NCI-H1092 treated with DMSO at 0.1 percent for 48 hours (cell line): ENCODE results near the gene CFI.
A peak's percentile ranks its signal among the peaks of the same experiment; 100 is the strongest.

Experiments
- DNase-seq: peaks from one replicate; lab custom pipeline; 2025; lab: John Stamatoyannopoulos, UW

Gene CFI

DNA sequence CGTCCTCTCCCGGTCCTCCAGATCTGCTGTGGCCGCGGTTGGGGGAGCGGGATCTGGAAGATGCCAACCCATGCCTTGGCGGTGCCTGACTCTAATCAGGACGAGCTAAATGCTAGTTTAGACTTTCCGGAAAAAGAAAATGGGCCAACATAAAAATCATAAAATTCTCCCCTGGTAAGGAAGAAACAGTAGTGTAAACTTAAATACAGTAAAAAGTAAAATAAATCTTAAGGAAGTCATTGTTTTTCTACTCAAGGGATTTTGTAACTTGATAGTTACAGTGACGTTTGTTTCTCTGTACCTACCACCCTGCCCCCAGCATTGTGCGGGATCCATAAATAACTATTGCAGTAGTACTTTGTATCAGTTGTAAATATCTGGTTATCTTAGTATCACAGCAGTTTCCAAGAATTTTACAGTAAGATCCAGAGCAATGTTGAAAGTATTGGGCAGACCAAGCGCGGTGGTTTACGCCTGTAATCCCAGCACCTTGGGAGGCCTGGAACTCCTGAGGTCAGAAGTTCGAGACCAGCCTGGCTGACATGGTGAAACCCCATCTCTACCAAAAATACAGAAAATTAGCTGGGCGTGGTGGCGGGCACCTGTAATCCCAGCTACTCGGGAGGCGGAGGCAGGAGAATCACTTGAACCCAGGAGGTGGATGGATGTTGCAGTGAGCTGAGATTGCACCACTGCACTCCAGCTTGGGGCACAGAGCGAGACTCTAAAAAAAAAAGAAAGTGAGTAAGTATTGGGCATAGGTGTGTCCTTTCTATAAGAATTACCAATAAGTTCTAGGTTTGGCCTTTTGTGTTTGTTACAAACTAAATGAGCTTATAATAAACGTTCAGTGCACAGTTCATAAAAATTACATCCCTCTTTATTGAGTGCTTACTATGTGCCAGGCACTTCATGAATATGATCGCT is 70.9 kb downstream of the CFI start:
- no peak for DNase-seq

DNA sequence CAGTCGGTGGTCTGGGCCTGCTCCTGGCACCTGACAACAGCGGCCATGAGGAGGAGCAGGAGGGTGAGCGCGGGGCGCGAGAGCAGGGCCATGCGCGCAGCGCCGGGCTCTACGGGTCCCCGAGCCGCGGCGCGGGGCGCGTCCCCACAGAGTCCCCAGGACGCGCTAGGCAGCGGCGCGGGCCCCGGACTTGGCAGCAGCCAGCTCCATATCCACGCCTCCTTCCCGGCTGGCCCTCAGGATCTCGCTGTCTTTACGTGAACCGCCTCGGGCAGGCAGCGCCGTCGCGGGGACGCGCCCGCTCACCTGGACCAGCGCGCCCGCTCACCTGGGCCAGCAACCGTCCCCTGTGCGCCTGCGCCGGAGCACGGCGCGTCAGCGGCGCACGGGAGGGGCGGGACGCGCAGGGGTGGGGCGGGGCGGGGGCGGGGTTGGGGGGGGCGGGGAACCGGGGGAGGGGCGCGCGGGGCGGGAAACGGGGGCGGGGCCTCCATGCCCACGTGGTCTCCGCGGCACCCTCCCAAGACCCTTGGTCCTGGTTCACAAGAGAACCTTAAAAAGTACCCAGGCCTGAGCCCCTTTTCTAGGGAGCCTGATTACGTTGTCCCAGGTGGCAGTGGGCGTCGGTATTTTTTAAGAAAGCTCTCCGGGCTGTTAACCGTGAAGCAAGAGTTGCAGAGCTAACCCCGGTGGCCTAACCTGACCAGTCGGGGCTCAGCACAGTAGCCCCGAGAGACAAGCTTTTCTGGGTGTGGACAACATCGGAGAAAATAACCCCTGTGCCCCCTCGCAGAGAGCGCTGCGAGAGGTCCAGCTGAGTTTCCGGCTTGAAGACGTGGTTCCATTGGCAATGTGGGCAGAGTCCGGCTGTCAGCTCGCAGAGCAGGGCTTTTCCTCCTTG is 71.8 kb downstream of the CFI start, which contains the start of gene PLA2G12A:
TSS of gene PLA2G12A (minus strand) at position 353 of the 901 bp plus-strand sequence. CDS start at position 92, 261 bp downstream.
- DNase-seq: peak; percentile 81

DNA sequence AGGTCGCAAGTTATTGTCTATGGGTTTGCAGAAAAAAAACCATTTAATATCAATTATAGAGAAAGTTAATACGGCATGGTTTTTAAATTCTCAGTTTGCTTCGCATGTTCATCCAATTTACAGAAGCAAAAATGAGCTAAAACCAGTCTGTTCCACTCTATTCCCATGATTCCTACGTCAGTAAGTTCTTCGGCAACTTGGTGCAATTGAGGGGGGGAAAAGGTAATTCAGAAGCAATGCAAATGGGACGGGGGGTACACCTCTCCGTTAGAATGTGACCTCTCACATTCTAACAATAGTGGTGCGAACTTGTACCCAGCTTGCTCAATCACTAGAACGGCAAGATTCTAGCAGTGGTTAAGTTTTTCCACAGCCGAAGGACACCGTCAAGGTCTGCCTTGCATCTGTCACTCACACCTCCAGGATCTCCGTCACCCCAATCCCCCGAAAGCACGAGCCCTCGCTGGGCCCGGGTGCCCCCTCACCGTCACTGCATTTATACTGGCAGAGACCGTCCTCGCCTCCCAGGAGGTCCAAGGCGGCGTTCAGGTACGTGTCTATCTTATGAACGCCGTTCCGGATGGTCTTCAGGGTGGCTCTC is 72.6 kb downstream of the CFI start:
- DNase-seq: no peak

DNA sequence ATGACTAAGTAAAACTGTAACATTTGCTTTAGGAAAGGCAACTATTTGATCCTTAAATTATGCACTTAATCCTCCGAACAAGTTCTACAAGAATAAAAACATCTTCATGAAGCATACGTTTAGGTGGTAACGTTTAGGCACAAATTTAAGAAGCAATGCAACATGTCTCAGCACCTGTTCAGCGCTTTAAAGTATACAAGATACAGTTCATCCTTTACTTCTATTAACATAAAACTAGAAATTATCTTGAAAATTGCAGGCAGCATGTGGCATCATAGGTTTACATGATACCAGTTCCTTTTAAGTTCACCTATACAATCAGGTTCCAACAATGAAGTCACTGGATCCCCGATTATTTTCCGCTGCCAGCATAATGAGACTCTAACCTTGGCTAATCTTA is 73.4 kb downstream of the CFI start:
- no peak for DNase-seq

- DNase-seq: no peak
Measured at GRCh38 chr4:109723110-109723509, 78.7 kb downstream of the CFI start.

GRCh38 chr4:109722357-109722756 is 79.4 kb downstream of the CFI start:
- no peak for DNase-seq

GRCh38 chr4:109721033-109721432 is 80.8 kb downstream of the CFI start:
- DNase-seq: no peak

DNA sequence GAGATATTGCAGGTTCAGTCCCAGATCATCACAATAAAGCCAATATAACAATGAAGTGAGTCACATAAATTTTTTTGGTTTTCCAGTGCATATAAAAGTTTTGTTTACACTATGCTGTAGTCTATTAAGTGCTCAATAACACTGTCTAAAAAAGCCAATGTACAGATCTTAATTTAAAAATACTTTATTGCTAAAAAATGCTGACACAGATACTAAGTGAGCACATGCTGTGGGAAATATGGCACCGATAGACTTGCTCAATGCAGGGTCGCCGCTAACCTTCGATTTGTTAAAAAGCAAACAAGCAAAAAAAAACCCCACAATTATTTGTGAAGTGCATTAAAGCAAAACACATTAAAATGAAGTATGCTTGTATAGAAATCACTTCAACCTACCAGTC is 82.2 kb downstream of the CFI start:
- DNase-seq: no peak

DNA sequence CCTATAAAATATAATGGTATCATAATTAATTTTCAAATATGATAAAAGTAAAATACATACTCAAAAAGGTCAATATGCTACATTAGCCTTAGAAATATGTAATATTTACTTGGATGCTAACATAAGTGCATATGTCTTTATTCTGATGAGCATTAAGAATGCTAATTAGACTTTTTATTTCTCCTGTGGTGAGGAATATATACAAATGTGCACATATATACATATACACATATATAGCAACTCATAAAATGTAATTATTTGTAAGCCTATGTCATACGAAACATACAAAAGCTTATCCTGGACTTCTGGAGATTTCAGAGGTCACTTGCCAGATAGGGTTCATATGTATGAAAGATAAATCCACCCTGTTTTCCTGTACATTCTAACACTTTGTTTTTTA is 83.0 kb downstream of the CFI start:
- no peak for DNase-seq

- no peak for DNase-seq
Measured at GRCh38 chr4:109713500-109713899, 88.3 kb downstream of the CFI start.

DNA sequence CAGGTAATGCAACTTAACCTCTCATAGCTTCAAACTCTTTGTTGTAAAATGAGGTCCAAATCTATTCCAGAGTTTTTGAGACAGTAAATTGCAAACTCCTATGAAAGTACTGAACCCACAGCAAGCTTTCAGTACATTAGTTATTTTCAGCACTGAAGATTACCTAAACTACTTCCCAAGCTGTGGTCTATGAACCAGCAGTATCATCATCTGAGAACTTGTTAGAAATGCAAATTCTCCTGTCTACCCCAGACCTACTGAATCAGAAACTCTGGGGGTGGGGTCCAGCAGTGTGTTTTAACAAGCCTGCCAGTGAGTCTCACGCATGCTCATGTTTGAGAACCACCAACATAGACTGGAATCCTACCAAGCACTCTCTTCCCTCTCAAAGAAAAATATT is 92.8 kb downstream of the CFI start:
- no peak for DNase-seq

DNA sequence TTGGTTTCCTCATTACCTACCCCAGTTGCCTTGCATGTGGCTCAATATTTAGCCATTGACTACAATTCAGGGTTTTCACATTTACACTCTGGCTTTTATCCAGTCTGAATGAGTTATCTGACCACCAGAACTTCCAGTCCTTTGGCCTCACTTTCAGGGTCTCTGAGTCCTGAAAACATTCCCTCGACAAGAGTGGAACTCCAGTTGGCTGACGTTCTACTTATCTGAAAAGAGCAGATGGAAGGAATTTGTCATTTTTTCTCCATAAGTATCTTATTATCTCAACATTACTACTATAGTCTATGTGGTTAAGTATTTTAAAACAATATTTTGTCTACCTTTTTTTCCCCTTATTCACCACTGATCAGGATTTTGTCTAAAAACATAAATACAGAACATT is 93.4 kb downstream of the CFI start:
- no peak for DNase-seq

DNA sequence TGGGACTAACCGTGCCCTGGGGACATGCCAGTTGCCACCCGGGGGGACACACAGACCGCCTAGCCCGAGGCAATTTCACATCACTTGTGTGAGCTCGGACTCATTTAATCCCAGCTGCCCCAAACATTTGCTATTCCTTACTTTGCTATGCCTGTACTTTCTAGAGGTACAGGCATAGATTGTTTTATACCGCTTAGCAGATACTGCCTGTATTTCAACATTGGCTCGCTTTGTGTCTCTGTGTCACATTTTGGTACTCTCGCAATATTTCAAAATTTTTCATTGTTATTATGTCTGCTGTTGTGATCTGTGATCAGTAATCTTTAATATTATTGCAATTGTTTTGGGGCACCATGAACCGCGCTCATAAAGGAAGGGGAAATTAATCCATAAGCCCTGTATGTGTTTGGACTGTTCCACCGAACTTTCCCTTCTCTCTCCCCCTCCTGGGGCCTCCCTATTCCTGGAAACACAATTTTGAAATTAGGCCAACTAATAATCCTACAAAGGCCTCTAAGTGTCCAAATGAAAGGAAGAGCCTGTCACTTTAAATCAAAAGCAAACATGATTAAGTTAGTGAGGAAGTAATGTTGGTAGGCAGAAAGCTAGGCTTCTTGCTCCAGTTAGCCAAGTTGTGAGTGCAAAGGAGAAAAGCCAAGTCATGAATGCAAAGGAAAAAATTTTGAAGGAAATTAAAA is 98.0 kb downstream of the CFI start:
- no peak for DNase-seq

DNA sequence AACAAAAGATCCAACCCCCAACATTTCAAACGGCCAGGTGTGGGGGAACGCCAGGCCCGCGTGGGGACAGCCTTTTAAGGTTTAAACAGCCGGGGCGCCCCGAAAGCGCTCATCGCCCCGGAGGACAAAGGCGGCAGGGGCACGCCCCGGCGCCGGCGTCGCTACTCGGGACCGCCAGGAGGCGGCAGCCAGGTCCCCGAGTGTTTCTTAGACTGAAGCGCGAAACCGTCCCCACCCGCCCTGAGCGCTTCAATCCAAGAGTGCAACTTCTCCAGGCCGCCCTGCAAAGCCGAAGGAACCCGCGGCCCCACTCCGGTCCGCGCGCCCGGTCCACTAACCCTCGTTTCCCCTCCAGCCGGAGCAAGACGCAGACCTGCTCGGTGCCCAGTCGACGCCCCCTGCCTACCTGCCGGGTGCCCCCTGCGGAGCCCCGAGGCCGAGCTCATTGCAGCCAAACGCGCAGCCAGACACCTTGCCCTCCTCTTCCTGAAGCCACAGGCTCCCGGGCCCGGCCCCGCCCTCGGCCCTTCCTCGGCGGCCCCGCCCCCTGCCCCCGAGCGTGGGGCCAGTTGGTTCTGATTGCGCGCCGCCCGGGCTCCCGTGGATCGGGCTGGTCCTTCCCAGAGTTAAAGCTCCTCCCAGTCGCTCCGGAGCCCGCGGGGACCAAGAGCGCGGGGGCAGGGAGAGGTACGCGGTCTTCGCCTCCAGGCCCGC is 98.7 kb downstream of the CFI start, which contains the start of gene CASP6:
TSS of gene CASP6 (minus strand) at position 496 of the 714 bp plus-strand sequence. CDS start at position 446, 50 bp downstream.
- DNase-seq: peak; percentile 65

GRCh38 chr4:109701566-109702410 is 100.0 kb downstream of the CFI start:
- DNase-seq: no peak

DNA sequence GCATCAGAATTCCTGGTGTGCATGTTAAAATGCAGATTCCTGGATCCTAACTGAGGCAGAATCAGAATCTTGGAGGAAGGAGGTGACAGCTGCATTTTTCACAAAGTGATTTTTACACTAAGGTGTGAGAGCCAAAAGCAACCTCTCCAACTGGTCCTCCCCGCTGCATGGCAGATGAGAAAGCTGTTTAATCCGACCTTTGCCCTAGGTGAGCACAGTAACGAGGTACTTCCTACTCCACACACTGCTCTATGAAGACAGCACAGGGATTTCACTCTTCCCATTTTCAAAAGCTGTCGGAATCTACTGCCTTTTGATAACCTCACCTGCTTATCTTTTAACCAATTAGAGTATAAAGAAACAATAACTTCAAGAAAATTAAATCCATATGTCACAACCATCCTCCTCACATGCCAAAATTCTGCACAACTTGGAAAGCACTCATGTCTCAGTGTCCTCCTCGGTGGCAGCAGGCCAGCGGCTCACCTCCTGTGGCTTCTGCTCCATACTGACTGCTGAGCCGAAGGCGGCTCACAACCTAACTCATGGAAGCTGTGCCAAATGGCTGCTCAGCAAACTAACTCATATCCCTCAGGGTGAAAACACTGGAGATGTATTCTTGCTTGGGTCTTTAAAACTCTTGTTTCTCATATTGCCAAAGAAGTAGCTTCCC is 102.1 kb downstream of the CFI start:
- DNase-seq: no peak

- DNase-seq: no peak
Measured at GRCh38 chr4:109698656-109699055, 103.1 kb downstream of the CFI start.

GRCh38 chr4:109691411-109691920 is 110.3 kb downstream of the CFI start:
- no peak for DNase-seq
